ENCODE measurements around the gene PLBD1.

- TF ChIP-seq, protein P1, sequence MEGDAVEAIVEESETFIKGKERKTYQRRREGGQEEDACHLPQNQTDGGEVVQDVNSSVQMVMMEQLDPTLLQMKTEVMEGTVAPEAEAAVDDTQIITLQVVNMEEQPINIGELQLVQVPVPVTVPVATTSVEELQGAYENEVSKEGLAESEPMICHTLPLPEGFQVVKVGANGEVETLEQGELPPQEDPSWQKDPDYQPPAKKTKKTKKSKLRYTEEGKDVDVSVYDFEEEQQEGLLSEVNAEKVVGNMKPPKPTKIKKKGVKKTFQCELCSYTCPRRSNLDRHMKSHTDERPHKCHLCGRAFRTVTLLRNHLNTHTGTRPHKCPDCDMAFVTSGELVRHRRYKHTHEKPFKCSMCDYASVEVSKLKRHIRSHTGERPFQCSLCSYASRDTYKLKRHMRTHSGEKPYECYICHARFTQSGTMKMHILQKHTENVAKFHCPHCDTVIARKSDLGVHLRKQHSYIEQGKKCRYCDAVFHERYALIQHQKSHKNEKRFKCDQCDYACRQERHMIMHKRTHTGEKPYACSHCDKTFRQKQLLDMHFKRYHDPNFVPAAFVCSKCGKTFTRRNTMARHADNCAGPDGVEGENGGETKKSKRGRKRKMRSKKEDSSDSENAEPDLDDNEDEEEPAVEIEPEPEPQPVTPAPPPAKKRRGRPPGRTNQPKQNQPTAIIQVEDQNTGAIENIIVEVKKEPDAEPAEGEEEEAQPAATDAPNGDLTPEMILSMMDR (IDR thresholded peaks at IDR 0.05), result no peak
- no peak for TF ChIP-seq POLR2A (IDR thresholded peaks at IDR 0.05; ENCODE audit: low read depth)
- no peak for TF ChIP-seq EP300 (IDR thresholded peaks at IDR 0.05)
- no peak for TF ChIP-seq POLR2AphosphoS5 (IDR thresholded peaks at IDR 0.05)
These were observed 5.4 kb upstream of the PLBD1 start for GRCh38 chr12:14573118-14573517.
